ENCODE data around the gene CFD. TPM values are rescaled to one million over a fixed set of nuclear protein-coding genes. Genes with fewer than 3 reads are reported as not detected.

The CFD gene
- total and polyA plus RNA-seq, 11 donors: 24.2 to 586 (median 103) TPM

DNA sequence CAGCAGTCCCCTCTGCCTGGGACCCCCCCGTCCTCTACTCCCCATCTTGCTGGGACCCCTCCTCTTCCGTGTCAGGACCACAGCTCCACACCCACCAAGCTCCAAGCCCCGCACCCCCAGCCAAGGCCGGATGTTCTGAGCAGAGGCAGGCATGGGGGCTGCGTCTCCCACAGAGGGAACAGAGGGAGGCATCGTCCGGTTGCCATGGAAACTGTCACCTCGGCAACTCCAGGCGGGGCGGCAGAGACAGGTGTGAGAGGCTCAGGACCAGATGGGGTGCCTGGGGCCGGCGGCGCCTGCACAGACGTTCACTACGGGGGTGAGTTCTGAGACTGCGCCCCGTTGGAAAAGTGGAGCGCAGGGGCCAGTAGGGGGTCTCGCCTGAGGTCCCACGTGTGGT, 39.2 kb downstream of the CFD start:
- H3K27ac ChIP-seq: no peak overlapping the region
- DNase-seq (no peak), ATAC-seq (no peak)
- no peak for TF ChIP-seq POLR2A (IDR thresholded peaks at IDR 0.05)
- TF ChIP-seq, protein P1, sequence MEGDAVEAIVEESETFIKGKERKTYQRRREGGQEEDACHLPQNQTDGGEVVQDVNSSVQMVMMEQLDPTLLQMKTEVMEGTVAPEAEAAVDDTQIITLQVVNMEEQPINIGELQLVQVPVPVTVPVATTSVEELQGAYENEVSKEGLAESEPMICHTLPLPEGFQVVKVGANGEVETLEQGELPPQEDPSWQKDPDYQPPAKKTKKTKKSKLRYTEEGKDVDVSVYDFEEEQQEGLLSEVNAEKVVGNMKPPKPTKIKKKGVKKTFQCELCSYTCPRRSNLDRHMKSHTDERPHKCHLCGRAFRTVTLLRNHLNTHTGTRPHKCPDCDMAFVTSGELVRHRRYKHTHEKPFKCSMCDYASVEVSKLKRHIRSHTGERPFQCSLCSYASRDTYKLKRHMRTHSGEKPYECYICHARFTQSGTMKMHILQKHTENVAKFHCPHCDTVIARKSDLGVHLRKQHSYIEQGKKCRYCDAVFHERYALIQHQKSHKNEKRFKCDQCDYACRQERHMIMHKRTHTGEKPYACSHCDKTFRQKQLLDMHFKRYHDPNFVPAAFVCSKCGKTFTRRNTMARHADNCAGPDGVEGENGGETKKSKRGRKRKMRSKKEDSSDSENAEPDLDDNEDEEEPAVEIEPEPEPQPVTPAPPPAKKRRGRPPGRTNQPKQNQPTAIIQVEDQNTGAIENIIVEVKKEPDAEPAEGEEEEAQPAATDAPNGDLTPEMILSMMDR (IDR thresholded peaks at IDR 0.05): no peak
- peaks cover 0 to 5% (median under 1%) of the 10 kb centered on the region in 12 donors for H3K4me1 ChIP-seq
- no peaks in the 10 kb centered on the region for H3K9me3 ChIP-seq
- peaks cover 0 to 42% (median 14%) of the 10 kb centered on the region in 9 donors for H3K36me3 ChIP-seq
- intact Hi-C loops (cut with DNase I): no loop called here
- WGBS, 4 donors: 74 to 88% (median 86%) methylated on average over 13 to 20 of the region's 20 CpGs
- H3K4me3 ChIP-seq: no peak overlapping the region
- no peaks in the 10 kb centered on the region for H3K27me3 ChIP-seq

DNA sequence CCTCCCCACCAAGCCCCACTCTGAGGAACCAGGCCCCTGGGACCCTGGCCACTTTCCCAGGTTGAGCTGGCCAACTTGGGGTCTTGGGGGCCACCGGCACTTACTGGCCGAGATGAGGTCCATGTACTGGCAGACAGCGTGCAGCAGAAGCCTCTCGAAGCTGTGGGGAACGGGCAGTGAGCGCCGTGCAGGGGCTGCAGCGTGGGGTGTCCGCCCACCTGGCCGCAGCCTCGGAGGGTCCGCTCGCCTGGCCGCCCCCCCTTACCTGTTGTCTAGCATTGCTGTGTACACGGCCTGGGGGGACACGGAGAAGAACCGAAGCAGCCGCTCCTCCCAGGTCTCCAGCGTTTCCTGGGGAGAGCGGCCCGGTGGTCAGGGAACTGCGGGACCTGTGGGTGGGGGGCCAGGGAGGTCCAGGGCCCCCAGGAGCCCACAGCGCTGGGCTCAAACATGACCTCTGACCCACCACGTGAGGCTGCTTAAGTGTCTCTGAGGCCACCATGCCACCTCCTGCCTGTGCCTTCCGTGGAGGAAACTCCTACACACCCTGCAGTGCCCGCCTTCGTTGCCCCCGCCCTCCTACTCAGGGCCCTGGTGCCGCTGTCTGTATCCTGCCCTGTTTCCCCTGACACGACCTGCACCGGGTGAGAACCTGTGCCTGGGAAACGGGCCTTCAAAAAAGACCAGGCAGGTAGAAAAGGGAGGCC, 40.0 kb downstream of the CFD start:
- TF ChIP-seq, protein P1 (IDR thresholded peaks at IDR 0.05): no peak
- TF ChIP-seq POLR2A (IDR thresholded peaks at IDR 0.05): no peak
- H3K27ac ChIP-seq: no peak overlapping the region

DNA sequence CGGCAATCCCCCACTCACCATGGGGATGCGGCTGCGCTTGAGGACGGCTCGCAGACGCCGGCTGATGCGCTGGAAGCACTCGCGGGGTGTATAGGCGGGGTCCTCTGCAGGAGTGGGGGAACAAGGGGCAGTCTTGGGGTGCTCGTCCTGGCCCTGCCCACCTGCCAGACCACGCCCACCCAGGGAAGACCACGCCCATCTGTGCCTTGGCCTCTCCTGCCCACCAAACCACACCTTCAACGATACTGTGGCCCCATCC, 40.5 kb downstream of the CFD start:
- no peak for TF ChIP-seq POLR2A (IDR thresholded peaks at IDR 0.05)
- TF ChIP-seq, protein P1 (IDR thresholded peaks at IDR 0.05): no peak
- H3K27ac ChIP-seq: no peak overlapping the region
- no peaks in the 10 kb centered on the region for H3K27me3 ChIP-seq
- H3K36me3 ChIP-seq: peaks cover 0 to 42% (median 14%) of the 10 kb centered on the region in 9 donors
- H3K4me3 ChIP-seq: no peak overlapping the region
- peak in 1 of 4 donors; percentile 7 for ATAC-seq
- intact Hi-C loops (cut with DNase I): no loop called here
- no peaks in the 10 kb centered on the region for H3K4me1 ChIP-seq
- no peaks in the 10 kb centered on the region for H3K9me3 ChIP-seq
- no peak for DNase-seq
- 93 to 96% (median 94%) methylated on average over 14 to 15 of the region's 15 CpGs for WGBS, 4 donors

More for the DNA sequence above, 40.0 kb downstream of the CFD start:
- DNase-seq: no peak
- intact Hi-C loops (cut with DNase I): no loop called here
- H3K36me3 ChIP-seq: peaks cover 0 to 42% (median 14%) of the 10 kb centered on the region in 9 donors
- H3K4me1 ChIP-seq: no peaks in the 10 kb centered on the region
- peak in 1 of 4 donors; percentile 4 for ATAC-seq
- H3K27me3 ChIP-seq: no peaks in the 10 kb centered on the region
- WGBS, 4 donors: 90 to 92% (median 91%) methylated on average over 25 to 32 of the region's 32 CpGs
- no peak overlapping the region for H3K4me3 ChIP-seq
- no peaks in the 10 kb centered on the region for H3K9me3 ChIP-seq

DNA sequence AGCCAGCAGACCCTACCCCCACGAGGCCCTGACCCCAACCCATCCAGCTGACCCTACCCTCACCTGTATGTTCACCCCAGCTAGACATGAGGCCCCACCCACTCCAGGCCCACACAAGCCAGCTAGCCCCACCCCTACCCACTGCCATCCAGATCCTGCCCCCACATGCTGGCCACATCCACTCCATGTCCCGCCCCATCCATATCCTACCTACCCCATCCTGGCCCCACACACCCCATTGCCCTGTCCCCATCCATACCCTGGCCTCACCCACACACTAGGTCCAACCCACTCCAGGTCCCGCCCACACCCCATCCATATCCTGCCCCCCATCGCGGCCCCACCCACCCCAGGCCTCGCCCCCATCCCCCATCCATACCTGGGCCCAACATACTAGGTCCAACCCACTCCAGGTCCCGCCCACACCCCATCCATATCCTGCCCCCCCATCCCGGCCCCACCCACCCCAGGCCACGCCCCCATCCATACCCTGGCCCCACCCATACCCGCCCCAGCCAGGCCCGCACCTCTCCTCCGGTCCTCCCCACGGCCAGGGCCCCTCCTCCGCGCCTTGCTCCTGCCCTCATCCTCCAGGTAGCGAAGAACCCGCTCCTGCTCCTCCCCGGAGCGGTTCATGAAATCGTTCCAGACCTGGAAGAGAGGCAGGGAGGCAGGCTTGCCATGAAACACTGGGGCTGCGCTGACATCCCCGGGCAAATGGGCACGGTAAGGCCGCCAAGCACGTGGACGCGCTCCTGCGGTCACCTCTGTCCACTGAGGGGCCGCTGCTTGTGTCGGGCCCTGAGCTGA, 41.0 kb downstream of the CFD start:
- intact Hi-C loops (cut with DNase I): no loop called here
- H3K27me3 ChIP-seq: no peaks in the 10 kb centered on the region
- WGBS, 4 donors: 84 to 87% (median 86%) methylated on average over 24 to 30 of the region's 30 CpGs
- no peak overlapping the region for H3K4me3 ChIP-seq
- no peak for DNase-seq
- peaks cover 0 to 42% (median 14%) of the 10 kb centered on the region in 9 donors for H3K36me3 ChIP-seq
- no peaks in the 10 kb centered on the region for H3K9me3 ChIP-seq
- TF ChIP-seq, protein P1 (IDR thresholded peaks at IDR 0.05): no peak
- TF ChIP-seq POLR2A (IDR thresholded peaks at IDR 0.05): no peak
- peak in 1 of 4 donors; percentile 13 for ATAC-seq
- H3K27ac ChIP-seq: no peak overlapping the region
- no peaks in the 10 kb centered on the region for H3K4me1 ChIP-seq

All from heart left ventricle (tissue), 16 donors.